Endothelial cell of umbilical vein (primary cell): ENCODE measurements around the gene CACNA2D3. TPM values are rescaled to one million over a fixed set of nuclear protein-coding genes. Genes with fewer than 3 reads are reported as not detected.

Source experiments
- BruUV-seq: library from RNA; stranded (reverse); fragments of 400-500 nt; replicated peaks from 2 replicates; lab custom pipeline; 2021; lab: Mats Ljungman, UMichigan
- CTCF ChIA-PET: fragments of 300-600, 350-600 bp; sonication (Branson Sonifier 250); formaldehyde crosslinking; loops from one replicate; lab custom pipeline; 2021; ENCODE audit warnings: antibody characterized with exemption, inconsistent platforms; lab: Charles Lee
- POLR2A ChIA-PET: fragments of 300-600, 350-600 bp; sonication (Branson Sonifier 250); formaldehyde crosslinking; loops from one replicate; lab custom pipeline; 2021; ENCODE audit warnings: antibody characterized with exemption, inconsistent platforms; lab: Charles Lee
- DNase-seq: peaks from one replicate; pipeline ENCODE4 v3.0.0-alpha.2; 2011; ENCODE audit warnings: low read depth, low spot score
- FAIRE-seq: peaks from 2 replicates; lab custom pipeline; 2011; peaks lifted over from hg19 to GRCh38; lab: Jason Lieb, UNC
- H2AFZ ChIP-seq: 2 replicates; pipeline ENCODE4 v1.6.0; 2012; ENCODE audit warnings: low read depth, low read length, control low read depth, inconsistent platforms
- H3K27ac ChIP-seq: 2 replicates; pipeline ENCODE4 v1.5.1; 2011; ENCODE audit warnings: low read depth, mild to moderate bottlenecking, control low read depth, low read length, moderate library complexity; ENCODE audit not compliant: insufficient read depth
- H3K27me3 ChIP-seq, 2 experiments: 2 replicates each; pipeline versions ENCODE4 v1.6.0 to v1.6.1; 2011; ENCODE audit warnings: low read length in 2 of 2, mixed read lengths in 1 of 2; ENCODE audit not compliant: control insufficient read depth in 2 of 2, insufficient read depth in 2 of 2
- H3K36me3 ChIP-seq, 2 experiments: 2 replicates in 1 of 2; 3 replicates in 1 of 2; pipeline ENCODE4 v1.5.1; 2011; ENCODE audit warnings: low read length in 2 of 2, mild to moderate bottlenecking in 1 of 2, moderate library complexity in 1 of 2; ENCODE audit not compliant: control insufficient read depth in 2 of 2, insufficient read depth in 2 of 2; ENCODE audit errors: extremely low read depth in 1 of 2
- H3K4me1 ChIP-seq: 3 replicates; pipeline ENCODE4 v1.5.1; 2011; ENCODE audit warnings: mild to moderate bottlenecking, low read length; ENCODE audit not compliant: control insufficient read depth, insufficient read depth; ENCODE audit errors: extremely low read depth
- H3K4me2 ChIP-seq: 2 replicates; pipeline ENCODE4 v1.6.1; 2011; ENCODE audit warnings: low read length, control low read depth, mixed read lengths; ENCODE audit not compliant: insufficient read depth
- H3K4me3 ChIP-seq, 3 experiments: fragments of 200-600 bp in 1 of 3; sonication (generic), shearing (Covaris generic) in 1 of 3; replicated peaks in 1 of 3; 2 replicates each; pipeline ENCODE4 v1.5.1; 2011 to 2016; ENCODE audit warnings: control low read depth in 3 of 3, low read length in 3 of 3, mild to moderate bottlenecking in 2 of 3, inconsistent platforms in 1 of 3, low read depth in 1 of 3, moderate library complexity in 1 of 3; ENCODE audit not compliant: insufficient read depth in 1 of 3
- H3K79me2 ChIP-seq: 2 replicates; pipeline ENCODE4 v1.6.0; 2012; ENCODE audit warnings: low read length, inconsistent platforms; ENCODE audit not compliant: control insufficient read depth, insufficient read depth
- H3K9ac ChIP-seq: replicated peaks from 2 replicates; pipeline ENCODE3; 2011; ENCODE audit warnings: low read length, control low read depth; ENCODE audit not compliant: insufficient read depth; ENCODE audit errors: extremely low read depth
- H3K9me1 ChIP-seq: replicated peaks from 3 replicates; pipeline ENCODE4 v1.6.0; 2011; ENCODE audit warnings: mild to moderate bottlenecking, low read length; ENCODE audit not compliant: control insufficient read depth, insufficient read depth; ENCODE audit errors: extremely low read depth
- H3K9me3 ChIP-seq: replicated peaks from 2 replicates; pipeline ENCODE4 v1.5.1; 2012; ENCODE audit warnings: low read length, inconsistent platforms; ENCODE audit not compliant: control insufficient read depth, insufficient read depth
- H4K20me1 ChIP-seq: replicated peaks from 2 replicates; pipeline ENCODE3; 2011; ENCODE audit warnings: mild to moderate bottlenecking, low read length; ENCODE audit not compliant: control insufficient read depth, insufficient read depth; ENCODE audit errors: extremely low read depth
- EZH2 ChIP-seq: IDR thresholded peaks from 2 replicates; pipeline ENCODE4 v1.6.1; 2012; ENCODE audit warnings: borderline replicate concordance, low read depth, mild to moderate bottlenecking, moderate library complexity, low read length, inconsistent platforms; ENCODE audit not compliant: severe bottlenecking
- FOS ChIP-seq: IDR thresholded peaks from 2 replicates; pipeline ENCODE4 v1.6.1; 2011; ENCODE audit warnings: mild to moderate bottlenecking, low read length, moderate library complexity, borderline replicate concordance; ENCODE audit not compliant: insufficient read depth
- GATA2 ChIP-seq: IDR thresholded peaks from 2 replicates; pipeline ENCODE4 v1.7.0; 2011; ENCODE audit warnings: low read depth, mild to moderate bottlenecking, moderate library complexity, mixed read lengths, low read length; ENCODE audit not compliant: insufficient read length, insufficient read depth
- JUN ChIP-seq: IDR thresholded peaks from 2 replicates; pipeline ENCODE4 v1.6.1; 2011; ENCODE audit warnings: borderline replicate concordance, low read depth; ENCODE audit not compliant: insufficient read length, insufficient read depth
- MYC ChIP-seq: IDR thresholded peaks from one replicate; pipeline ENCODE4 v1.6.1; 2011; ENCODE audit warnings: mild to moderate bottlenecking, low read depth, low read length
- POLR2A ChIP-seq: IDR thresholded peaks from 2 replicates; pipeline ENCODE4 v1.6.1; 2012; ENCODE audit warnings: low read depth, mild to moderate bottlenecking, control low read depth, low read length
- POLR2AphosphoS5 ChIP-seq: IDR thresholded peaks from 2 replicates; pipeline ENCODE4 v1.6.1; 2012; ENCODE audit warnings: low read depth, mild to moderate bottlenecking, control low read depth, low read length, moderate library complexity; ENCODE audit not compliant: insufficient read depth
- dilution Hi-C: fragments of 300-500 bp; cut with MboI; formaldehyde crosslinking; loops from one replicate; pipeline ENCODE4 v1.15.0; 2019; ENCODE audit warnings: low sequenced_read_pairs; ENCODE audit not compliant: extremely low pct_ligation_motif_present
- intact Hi-C: fragments of 100-400 bp; cut with micrococcal nuclease; formaldehyde crosslinking; loops from one replicate; pipeline ENCODE4 v1.10.0; 2022
- polyA plus RNA-seq, 4 experiments: library from polyadenylated mRNA; depleted of rRNA in 3 of 4; stranded (reverse) in 3 of 4; unstranded in 1 of 4; fragments of >200 nt; gene quantifications; 2 replicates each; pipeline versions ENCODE4 v1.2.1 to v1.2.3, GENCODE V29; 2011 to 2012; ENCODE audit warnings: missing spikeins in 1 of 4
- total RNA-seq: library from RNA; stranded (reverse); gene quantifications from 2 replicates; pipeline ENCODE4 v1.2.3, GENCODE V29; 2021
- TF ChIP-seq, protein P1 (sequence below): IDR thresholded peaks from 2 replicates; pipeline ENCODE4 v1.6.1; 2011; ENCODE audit not compliant: insufficient read depth, insufficient read length
- TF ChIP-seq, protein P2 (sequence below), 2 donors: IDR thresholded peaks; 1 replicate in 1 of 2; 2 replicates in 1 of 2; pipeline ENCODE4 v1.5.1; 2011; ENCODE audit warnings: low read length in 2 of 2, mild to moderate bottlenecking in 2 of 2, moderate library complexity in 2 of 2, control low read depth in 1 of 2, inconsistent platforms in 1 of 2, low read depth in 1 of 2; ENCODE audit not compliant: insufficient read depth in 1 of 2; ENCODE audit errors: extremely low read depth in 1 of 2

CACNA2D3 gene
- total and polyA plus RNA-seq, 2 donors (not counting 3 experiments of a cell fraction or from before 2014, with no cell fraction given), result not detected

GRCh38 chr3:54671511-54671910 is 549.2 kb downstream of the CACNA2D3 start:
- TF ChIP-seq FOS, result no peak
- TF ChIP-seq EZH2, result no peak
- no peak for TF ChIP-seq POLR2A
- TF ChIP-seq, protein P1, sequence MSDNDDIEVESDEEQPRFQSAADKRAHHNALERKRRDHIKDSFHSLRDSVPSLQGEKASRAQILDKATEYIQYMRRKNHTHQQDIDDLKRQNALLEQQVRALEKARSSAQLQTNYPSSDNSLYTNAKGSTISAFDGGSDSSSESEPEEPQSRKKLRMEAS, result no peak
- TF ChIP-seq MYC, result no peak
- no peak for TF ChIP-seq GATA2
- TF ChIP-seq, protein P2, sequence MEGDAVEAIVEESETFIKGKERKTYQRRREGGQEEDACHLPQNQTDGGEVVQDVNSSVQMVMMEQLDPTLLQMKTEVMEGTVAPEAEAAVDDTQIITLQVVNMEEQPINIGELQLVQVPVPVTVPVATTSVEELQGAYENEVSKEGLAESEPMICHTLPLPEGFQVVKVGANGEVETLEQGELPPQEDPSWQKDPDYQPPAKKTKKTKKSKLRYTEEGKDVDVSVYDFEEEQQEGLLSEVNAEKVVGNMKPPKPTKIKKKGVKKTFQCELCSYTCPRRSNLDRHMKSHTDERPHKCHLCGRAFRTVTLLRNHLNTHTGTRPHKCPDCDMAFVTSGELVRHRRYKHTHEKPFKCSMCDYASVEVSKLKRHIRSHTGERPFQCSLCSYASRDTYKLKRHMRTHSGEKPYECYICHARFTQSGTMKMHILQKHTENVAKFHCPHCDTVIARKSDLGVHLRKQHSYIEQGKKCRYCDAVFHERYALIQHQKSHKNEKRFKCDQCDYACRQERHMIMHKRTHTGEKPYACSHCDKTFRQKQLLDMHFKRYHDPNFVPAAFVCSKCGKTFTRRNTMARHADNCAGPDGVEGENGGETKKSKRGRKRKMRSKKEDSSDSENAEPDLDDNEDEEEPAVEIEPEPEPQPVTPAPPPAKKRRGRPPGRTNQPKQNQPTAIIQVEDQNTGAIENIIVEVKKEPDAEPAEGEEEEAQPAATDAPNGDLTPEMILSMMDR (IDR thresholded peaks at IDR 0.05; ENCODE audit: extremely low read depth in 1 of 2, insufficient read depth in 1 of 2, low read depth in 1 of 2, low read length in 2 of 2), result no peak
- TF ChIP-seq JUN, result no peak
- no peak for TF ChIP-seq POLR2AphosphoS5
- Histone ChIP-seq H3K9me3 (peaks cover 4% of the 10 kb centered on the region), H3K79me2 (no peaks in the 10 kb centered on the region), H3K9me1 (no peaks in the 10 kb centered on the region), H3K4me2 (no peak overlapping the region), H3K4me3 (no peak overlapping the region), H2AFZ (no peak overlapping the region), H3K36me3 (no peaks in the 10 kb centered on the region), H3K4me1 (no peaks in the 10 kb centered on the region), H3K9ac (no peak overlapping the region), H3K27ac (no peak overlapping the region), H3K27me3 (no peaks in the 10 kb centered on the region), H4K20me1 (no peaks in the 10 kb centered on the region)
- ChIA-PET POLR2A (no interaction called here), CTCF (no interaction called here)
- FAIRE-seq (no peak), DNase-seq (no peak)
- BruUV-seq, result no TSS peak
- dilution Hi-C loops (no loop called here), intact Hi-C loops (no loop called here)
